GM10248 (cell line): Measurements from ENCODE around the gene SDCCAG8.

Experiments used
- CTCF ChIA-PET: fragments of 300-600 bp; sonication (Branson Sonifier 250); formaldehyde crosslinking; extraction: SDS; loops from one replicate; lab custom pipeline; 2021; ENCODE audit warnings: antibody characterized with exemption; lab: Yijun Ruan, JAX
- POLR2A ChIA-PET: fragments of 350-650 bp; sonication (Branson Sonifier 250); formaldehyde crosslinking; extraction: SDS; loops from one replicate; lab custom pipeline; 2020; ENCODE audit warnings: antibody characterized with exemption; lab: Yijun Ruan, JAX
- DNase-seq: peaks from one replicate; pipeline ENCODE4 v3.0.0; 2012; ENCODE audit errors: extremely low spot score
- CTCF ChIP-seq: IDR thresholded peaks from 2 replicates; pipeline ENCODE4 v1.5.1; 2012; ENCODE audit warnings: mild to moderate bottlenecking, low read depth; ENCODE audit errors: extremely low read depth, missing control alignments, control extremely low read depth

The SDCCAG8 gene

GRCh38 chr1:243503155-243503554 is 247.3 kb downstream of the SDCCAG8 start:
- CTCF ChIA-PET, result interaction anchor here (0.9 to 1.4 kb wide), 3 partner anchors 19 to 62 kb away, joined by 3 to 4 read pairs (median 4); no protein-coding TSS in a partner anchor

GRCh38 chr1:243505986-243506689 is 250.3 kb downstream of the SDCCAG8 start:
- TF ChIP-seq CTCF, result no peak
- DNase-seq, result peak; percentile 41
- ChIA-PET POLR2A (no interaction called here), CTCF (interaction anchor here (1.0 to 1.5 kb wide), 4 partner anchors 11 to 28 kb away, joined by 3 read pairs; no protein-coding TSS in a partner anchor)

More at GRCh38 chr1:243503155-243503554, 247.3 kb downstream of the SDCCAG8 start:
- POLR2A ChIA-PET, result no interaction called here
- DNase-seq, result no peak
- no peak for TF ChIP-seq CTCF

GRCh38 chr1:243507001-243507671 is 251.3 kb downstream of the SDCCAG8 start:
- CTCF ChIA-PET, result interaction anchor here (0.9 to 1.5 kb wide), 2 partner anchors 13 to 23 kb away, joined by 3 read pairs; no protein-coding TSS in a partner anchor
- DNase-seq, result no peak
- no peak for TF ChIP-seq CTCF
- POLR2A ChIA-PET, result no interaction called here

GRCh38 chr1:243507672-243508302 is 251.9 kb downstream of the SDCCAG8 start:
- TF ChIP-seq CTCF, result no peak
- no peak for DNase-seq
- POLR2A ChIA-PET, result no interaction called here
- CTCF ChIA-PET, result interaction anchor here (0.9 kb wide), 1 partner anchor 23 kb away, joined by 3 read pairs; no protein-coding TSS in a partner anchor

- peak; percentile 45 for DNase-seq
Measured at GRCh38 chr1:243508303-243508713, 252.5 kb downstream of the SDCCAG8 start.

More at GRCh38 chr1:243508303-243508713, 252.5 kb downstream of the SDCCAG8 start:
- ChIA-PET POLR2A (no interaction called here), CTCF (no interaction called here)
- no peak for TF ChIP-seq CTCF
